ENCODE results near the gene PLCD3.

Gene PLCD3

GRCh38 chr17:45136846-45137560 lies 4.7 kb upstream of the PLCD3 start:
- in situ Hi-C loops (cut with HindIII; ENCODE audit: low pct_unique_long_range_greater_than_20kb, low sequenced_read_pairs): no loop called here
- DNase-seq (ENCODE audit: low read depth in 1 of 2, low spot score in 1 of 2): no peak
- no peak for TF ChIP-seq JUND (IDR thresholded peaks at IDR 0.05; ENCODE audit: low read depth)

DNA sequence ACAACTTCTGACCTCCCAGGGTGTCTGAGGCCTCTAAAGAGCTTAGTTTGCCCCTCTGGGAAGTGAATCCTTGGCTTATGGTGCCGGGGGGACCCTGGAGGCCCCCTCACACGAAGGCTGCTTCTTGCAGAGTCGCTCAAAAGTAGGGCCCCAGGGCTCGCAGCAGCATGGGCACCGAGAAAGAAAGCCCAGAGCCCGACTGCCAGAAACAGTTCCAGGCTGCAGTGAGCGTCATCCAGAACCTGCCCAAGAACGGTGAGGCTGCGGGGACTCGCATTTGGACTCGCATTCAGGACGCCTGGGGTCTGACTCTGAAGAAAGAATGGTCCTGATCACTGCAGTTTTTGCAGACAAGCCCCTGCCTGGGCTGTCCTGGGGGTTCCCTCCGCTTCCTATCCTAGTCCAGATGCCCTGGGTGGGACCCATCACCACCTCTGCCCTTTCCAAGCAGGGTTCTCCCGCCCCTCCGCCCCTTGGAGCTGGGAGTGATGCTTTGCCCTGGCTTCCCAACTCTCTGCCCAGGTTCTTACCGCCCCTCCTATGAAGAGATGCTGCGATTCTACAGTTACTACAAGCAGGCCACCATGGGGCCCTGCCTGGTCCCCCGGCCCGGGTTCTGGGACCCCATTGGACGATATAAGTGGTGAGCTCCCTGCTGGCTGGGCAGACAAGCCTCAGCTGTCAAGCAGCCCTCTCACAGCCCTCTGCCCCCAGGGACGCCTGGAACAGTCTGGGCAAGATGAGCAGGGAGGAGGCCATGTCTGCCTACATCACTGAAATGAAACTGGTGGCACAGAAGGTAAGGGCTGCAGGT lies 3.9 kb upstream of the PLCD3 start:
- in situ Hi-C loops (cut with HindIII; ENCODE audit: low pct_unique_long_range_greater_than_20kb, low sequenced_read_pairs): no loop called here
- no peak for DNase-seq (ENCODE audit: low read depth in 1 of 2, low spot score in 1 of 2)
- no peak for TF ChIP-seq JUND (IDR thresholded peaks at IDR 0.05; ENCODE audit: low read depth)

GRCh38 chr17:45135192-45135977 lies 3.1 kb upstream of the PLCD3 start, which contains the start of gene ACBD4:
Gene ACBD4, plus strand, starts transcription at chr17:45135687. Its CDS starts 458 bp downstream, at chr17:45136145.
- in situ Hi-C loops (cut with HindIII; ENCODE audit: low pct_unique_long_range_greater_than_20kb, low sequenced_read_pairs): no loop called here
- DNase-seq (ENCODE audit: low read depth in 1 of 2, low spot score in 1 of 2): peak; percentile 99 to 100
- TF ChIP-seq JUND (IDR thresholded peaks at IDR 0.05; ENCODE audit: low read depth): no peak

GRCh38 chr17:45132572-45133463 lies 503 bp upstream of the PLCD3 start:
- in situ Hi-C loops (cut with HindIII; ENCODE audit: low pct_unique_long_range_greater_than_20kb, low sequenced_read_pairs): no loop called here
- peak; percentile 89 to 94 for DNase-seq (ENCODE audit: low read depth in 1 of 2, low spot score in 1 of 2)
- no peak for TF ChIP-seq JUND (IDR thresholded peaks at IDR 0.05; ENCODE audit: low read depth)

- in situ Hi-C loops (cut with HindIII; ENCODE audit: low pct_unique_long_range_greater_than_20kb, low sequenced_read_pairs): no loop called here
- TF ChIP-seq JUND (IDR thresholded peaks at IDR 0.05; ENCODE audit: low read depth): no peak
- DNase-seq (ENCODE audit: low read depth in 1 of 2, low spot score in 1 of 2): peak in 1 of 2 experiments; percentile 78
Measured at GRCh38 chr17:45131616-45132319, 547 bp downstream of the PLCD3 start.

- in situ Hi-C loops (cut with HindIII; ENCODE audit: low pct_unique_long_range_greater_than_20kb, low sequenced_read_pairs): no loop called here
- no peak for DNase-seq (ENCODE audit: low read depth in 1 of 2, low spot score in 1 of 2)
- TF ChIP-seq JUND (IDR thresholded peaks at IDR 0.05; ENCODE audit: low read depth): no peak
Measured at GRCh38 chr17:45130681-45131615, 1.4 kb downstream of the PLCD3 start.

GRCh38 chr17:45129940-45130680 lies 2.2 kb downstream of the PLCD3 start:
- DNase-seq (ENCODE audit: low read depth in 1 of 2, low spot score in 1 of 2): peak in 1 of 2 experiments; percentile 75
- no peak for TF ChIP-seq JUND (IDR thresholded peaks at IDR 0.05; ENCODE audit: low read depth)
- in situ Hi-C loops (cut with HindIII; ENCODE audit: low pct_unique_long_range_greater_than_20kb, low sequenced_read_pairs): no loop called here

DNA sequence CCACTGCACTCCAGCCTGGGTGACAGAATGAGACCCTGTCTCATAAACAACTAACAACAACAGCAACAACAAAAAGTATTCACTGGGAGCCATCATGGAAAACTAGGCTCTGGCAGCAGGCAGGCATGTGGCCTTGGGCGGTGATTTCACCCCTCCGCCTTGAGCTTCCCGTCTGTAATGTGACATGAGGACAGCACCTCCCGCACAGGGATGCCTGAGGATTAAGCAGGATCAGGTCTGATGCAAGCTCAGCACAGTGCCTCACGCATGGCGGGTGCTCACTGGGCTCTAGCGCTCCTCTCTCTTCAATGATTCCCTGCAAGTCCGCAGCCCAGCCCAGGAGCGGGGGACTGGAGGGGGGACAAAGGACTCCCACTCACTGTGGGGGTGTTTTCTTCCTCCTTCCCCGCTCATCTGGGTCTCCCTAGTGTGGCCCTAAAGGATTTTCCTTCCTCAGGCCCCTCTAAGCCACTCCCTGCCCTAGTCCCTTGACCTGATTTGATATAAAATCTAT lies 2.8 kb downstream of the PLCD3 start:
- DNase-seq (ENCODE audit: low read depth in 1 of 2, low spot score in 1 of 2): peak in 1 of 2 experiments; percentile 79
- in situ Hi-C loops (cut with HindIII; ENCODE audit: low pct_unique_long_range_greater_than_20kb, low sequenced_read_pairs): no loop called here
- TF ChIP-seq JUND (IDR thresholded peaks at IDR 0.05; ENCODE audit: low read depth): no peak

DNA sequence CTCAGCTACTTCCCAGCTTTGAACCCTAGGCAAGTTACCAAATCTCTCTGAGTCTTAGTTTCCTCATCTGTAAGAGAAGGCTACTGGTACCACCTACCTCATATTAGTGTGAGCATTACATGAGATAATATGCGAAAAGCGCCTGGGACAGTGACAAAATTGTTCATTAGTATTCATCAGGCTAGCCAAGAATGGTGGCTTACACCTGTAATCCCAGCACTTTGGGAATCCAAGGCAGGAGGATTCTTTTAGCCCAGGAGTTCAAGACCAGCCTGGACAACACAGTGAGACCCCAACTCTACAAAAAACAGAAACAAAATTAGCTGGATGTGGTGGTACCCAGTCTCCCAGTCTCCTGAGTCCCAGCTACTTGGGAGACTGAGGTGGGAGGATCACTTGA lies 3.3 kb downstream of the PLCD3 start:
- DNase-seq (ENCODE audit: low read depth in 1 of 2, low spot score in 1 of 2): no peak
- in situ Hi-C loops (cut with HindIII; ENCODE audit: low pct_unique_long_range_greater_than_20kb, low sequenced_read_pairs): no loop called here
- no peak for TF ChIP-seq JUND (IDR thresholded peaks at IDR 0.05; ENCODE audit: low read depth)

Data from T47D (cell line).